ENCODE measurements around the gene GSTM3.
"Not testable (repeated sequence)": the region's sequence is repeated elsewhere in the genome, so short reads cannot be mapped to it uniquely, and the experiment has no call there.

Gene GSTM3

GRCh38 chr1:109773900-109774485 is 33.2 kb upstream of the GSTM3 start:
- DNase-seq: no peak

- peak; percentile 33 for DNase-seq
Measured at GRCh38 chr1:109773203-109773899, 32.5 kb upstream of the GSTM3 start.

GRCh38 chr1:109772658-109773202 is 31.9 kb upstream of the GSTM3 start:
- no peak for DNase-seq

DNA sequence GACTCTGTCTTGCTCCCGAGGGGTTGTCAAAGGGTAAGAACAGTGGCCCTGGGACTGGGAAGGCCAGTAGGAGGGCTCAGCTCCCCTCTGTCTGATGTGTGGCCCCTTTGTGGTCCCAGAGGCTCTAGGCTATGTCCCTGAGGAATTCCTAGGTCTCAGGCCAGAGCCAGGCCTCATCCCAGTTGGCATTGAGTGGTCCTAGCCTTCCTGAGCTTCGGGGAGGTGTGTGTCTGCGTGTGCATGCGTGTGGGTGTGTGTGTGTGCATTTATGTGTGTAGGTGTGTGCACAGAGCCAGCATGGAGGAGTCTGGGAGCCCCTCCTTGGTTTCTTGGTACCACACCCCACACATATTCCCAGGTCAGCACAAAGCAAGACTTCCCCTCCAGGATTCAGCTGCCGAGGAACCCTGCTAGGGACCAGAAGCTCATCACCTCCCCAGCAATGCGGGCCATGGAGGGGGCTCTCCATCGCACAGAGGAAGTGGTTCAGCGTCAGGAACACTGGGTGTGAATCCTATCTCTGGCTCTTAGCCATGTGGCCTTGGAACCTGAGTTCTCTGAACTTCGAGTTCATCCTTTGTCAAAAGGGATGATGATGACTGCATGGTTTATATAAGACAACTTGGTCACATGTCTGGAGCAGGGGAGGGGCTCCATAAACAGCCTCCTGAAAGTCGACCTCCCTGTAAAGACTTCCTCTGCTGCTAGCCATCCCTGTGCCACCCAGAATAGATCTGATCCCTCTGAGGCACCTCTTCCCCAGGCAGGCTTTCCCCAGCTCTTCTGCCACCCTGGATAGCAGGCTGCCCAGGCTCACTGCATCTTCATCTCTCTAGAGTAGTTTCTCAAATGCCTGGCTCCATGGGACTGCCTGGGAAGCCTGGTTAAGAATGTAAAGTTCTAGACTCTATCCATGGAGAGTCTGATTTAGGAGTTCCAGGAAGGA is 31.1 kb upstream of the GSTM3 start:
- DNase-seq: no peak

GRCh38 chr1:109770331-109771095 is 29.7 kb upstream of the GSTM3 start:
- DNase-seq: no peak

DNA sequence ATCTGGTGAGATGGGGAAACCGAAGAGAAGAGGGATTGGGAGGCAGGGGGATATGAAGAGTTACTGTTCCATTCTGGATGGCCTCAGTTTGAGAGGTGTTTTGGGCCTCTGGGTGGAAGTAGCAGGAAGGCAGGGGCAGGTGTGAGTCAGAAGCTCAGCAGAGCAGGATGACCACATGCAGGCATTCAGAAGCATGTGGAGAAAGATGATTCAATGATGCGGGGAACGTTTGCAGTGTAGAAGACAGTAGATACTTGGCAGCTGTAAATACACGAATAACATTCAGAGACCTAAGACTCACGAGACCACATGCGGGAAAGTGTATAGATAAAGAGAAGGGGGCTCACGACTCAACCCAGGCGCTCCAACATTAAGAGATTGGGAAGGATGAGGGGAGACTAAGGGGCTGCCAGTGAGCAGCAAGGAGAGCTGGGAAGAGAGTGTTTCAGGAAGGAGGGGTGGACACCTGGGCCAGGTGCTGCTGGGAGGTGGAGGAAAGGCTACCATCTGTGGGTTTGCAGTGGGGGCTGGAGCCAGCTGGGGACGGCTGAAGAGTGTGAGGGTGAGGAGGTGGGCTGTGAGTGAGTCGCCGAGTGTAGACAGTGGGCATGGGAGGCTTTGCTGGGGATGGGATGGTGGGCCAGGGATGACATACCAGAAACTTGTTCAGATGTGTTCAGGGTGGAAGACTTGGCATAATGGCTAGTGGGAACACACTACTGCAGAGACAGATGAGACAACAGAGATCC is 28.7 kb upstream of the GSTM3 start:
- DNase-seq: no peak

- no peak for DNase-seq
Measured at GRCh38 chr1:109768820-109769219, 28.0 kb upstream of the GSTM3 start.

DNA sequence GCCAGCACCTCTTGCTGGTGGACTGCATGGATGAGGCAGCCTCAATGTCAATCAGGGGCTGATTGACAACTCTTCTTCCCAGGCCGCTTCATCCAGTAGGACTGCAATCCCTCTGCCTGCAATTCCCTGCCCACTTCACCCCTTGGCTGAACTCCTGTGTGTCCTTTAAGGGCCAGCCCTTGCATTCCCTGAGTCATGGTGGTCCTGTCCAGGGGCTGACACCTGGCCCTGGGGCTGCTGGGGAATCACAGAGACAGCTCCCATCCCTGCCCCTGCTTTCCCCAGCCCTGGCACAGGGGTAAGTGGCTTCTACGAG is 27.5 kb upstream of the GSTM3 start:
- no peak for DNase-seq

DNA sequence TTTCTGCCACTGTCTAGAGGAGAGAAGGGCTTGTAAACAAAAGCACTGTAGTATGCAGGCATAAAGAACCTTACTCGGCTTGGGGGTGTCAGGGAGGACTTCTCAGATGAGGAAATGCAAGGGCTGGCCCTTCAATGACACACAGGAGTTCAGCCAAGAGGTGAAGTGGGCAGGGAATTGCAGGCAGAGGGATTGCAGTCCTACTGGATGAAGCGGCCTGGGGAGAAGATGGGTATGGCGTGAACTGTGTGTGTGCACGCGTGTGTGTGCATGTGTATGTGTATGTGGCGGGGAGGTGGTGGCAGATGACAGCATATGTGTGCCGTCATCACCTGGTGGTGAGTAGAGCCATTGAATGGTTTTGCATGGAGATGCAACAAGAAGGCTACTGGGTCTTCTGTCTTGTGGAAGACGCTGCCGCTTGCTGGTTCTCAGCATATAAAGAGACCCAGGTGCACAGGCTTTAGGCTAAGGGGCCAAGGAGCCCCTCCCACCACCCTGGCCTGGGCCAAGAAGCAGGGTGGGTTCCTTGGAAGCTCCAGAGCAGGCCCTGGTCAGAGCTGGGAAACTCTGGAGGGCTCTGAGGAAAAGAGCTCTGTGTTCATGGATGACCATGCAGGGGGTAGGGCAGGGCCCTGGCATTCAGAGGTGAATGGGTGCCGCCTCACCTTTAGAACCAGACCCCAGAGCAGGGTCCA is 26.9 kb upstream of the GSTM3 start:
- no peak for DNase-seq

- DNase-seq: not testable (repeated sequence)
Measured at GRCh38 chr1:109766991-109767636, 26.3 kb upstream of the GSTM3 start.

DNA sequence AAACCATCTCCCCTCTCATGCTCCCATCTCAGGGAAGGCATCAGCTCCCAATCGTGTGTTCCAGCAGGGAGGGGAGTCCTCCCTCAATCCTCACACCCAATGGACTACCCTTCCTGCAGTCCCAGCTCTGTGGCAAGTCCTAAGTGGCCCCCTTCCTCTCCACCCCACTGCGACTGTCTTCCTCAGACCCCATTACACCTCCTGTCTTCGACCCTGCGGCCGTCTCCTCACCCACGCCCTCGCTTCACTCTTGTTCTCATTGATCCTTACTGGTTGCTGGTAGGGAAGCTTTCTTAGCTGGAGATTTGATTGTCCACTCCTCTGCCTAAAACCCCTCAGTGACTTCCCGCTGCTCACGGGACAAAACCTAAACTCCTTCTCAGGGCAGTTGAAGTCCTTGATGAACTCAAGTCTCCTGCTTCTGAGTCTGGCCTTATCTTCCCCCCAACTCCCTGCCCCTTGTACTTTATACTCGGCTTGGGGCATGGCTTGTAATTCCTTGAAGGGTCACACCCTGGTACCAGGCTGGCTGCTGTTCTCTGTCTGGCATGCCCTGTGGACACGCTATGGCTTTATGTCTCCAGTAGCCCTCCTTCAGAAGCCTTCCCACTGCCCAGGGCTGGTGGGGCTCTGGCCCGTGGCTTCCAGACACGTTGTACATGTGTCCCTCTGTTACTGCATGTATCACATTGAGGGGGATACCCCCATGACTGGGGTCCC is 25.2 kb upstream of the GSTM3 start:
- no peak for DNase-seq

- DNase-seq: no peak
Measured at GRCh38 chr1:109765483-109765815, 24.6 kb upstream of the GSTM3 start.

- DNase-seq: no peak
Measured at GRCh38 chr1:109764561-109765482, 24.0 kb upstream of the GSTM3 start.

DNA sequence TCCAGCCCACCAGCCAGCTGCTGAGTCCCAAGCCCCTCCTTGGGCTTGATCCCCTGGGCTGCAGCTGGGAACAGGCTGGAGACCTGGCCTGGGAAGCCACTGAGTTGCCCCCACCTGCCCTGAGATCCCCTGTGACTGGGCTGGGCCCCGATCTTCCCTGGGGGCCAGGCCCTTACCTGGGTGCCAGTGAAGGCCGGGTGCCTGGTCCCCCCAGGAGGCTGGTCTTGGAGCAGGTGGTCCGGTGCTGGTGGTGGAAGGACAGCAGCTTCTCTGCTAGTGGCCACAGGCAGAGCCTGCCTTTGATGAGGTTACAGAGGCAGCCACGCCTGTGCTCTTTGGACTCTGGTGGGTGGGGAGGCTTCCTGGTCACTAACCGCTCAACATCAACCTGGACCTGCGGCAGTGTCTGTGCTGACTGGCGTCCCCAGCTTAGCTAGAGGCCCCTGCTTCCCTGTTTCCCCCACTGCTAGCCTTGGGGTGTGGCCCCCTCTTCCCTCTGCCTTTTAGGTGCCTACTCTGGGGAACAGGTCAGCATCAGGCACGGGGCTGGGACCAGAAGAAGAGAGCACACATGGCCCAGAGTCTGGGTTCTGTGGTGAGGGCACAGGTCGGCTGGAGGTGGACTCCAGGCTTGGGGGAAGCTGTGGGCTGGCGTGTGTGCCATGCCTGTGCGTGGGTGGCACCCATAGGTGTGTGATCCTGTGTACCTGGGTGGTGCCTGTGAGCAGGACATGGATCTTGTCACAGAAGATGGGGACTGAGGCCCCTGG is 23.0 kb upstream of the GSTM3 start, which contains the start of gene EPS8L3:
Gene EPS8L3, minus strand, starts transcription at position 278 of the 770 bp plus-strand sequence. CDS start 2,174 bp downstream, outside the sequence.
- DNase-seq: no peak

DNA sequence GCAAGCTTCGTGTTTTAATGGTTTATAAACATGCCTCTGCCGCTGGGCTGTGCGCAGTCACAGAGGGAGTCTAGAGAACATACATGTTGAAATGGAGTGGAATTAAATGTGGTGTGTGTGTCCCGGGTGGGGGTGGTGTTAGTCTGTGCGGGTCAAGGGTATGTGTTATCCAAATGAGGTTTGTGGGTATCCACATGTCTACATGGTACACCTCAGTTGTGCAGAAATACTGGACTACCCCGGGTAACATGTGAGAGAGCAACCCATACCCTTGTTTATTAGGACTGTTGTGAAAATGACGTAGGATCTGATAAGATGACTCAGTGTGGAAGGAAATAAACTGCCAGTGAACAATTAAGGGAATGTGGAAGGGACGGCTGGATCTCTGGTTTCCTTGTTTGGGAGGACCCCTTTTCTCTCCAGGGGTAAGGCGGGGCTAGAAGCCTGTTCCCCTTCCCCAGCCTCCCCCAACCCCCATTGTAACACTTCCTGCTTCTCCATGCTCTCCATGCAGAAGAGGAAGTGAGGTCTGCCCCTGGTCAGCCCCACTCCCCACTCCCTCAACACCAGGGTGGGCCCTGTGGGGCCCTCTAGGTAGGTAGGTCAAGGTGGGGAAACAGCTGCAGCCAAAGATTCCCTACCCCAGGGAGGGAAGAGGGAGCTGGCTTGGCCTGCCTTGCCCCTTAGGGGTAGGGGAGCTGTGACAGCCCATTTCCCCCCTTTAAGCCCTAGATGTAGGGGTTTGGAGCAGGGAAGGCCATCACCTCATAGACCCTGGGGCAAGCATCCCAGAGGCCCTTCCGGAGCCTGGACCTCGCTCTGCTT is 22.2 kb upstream of the GSTM3 start:
- DNase-seq: no peak

DNA sequence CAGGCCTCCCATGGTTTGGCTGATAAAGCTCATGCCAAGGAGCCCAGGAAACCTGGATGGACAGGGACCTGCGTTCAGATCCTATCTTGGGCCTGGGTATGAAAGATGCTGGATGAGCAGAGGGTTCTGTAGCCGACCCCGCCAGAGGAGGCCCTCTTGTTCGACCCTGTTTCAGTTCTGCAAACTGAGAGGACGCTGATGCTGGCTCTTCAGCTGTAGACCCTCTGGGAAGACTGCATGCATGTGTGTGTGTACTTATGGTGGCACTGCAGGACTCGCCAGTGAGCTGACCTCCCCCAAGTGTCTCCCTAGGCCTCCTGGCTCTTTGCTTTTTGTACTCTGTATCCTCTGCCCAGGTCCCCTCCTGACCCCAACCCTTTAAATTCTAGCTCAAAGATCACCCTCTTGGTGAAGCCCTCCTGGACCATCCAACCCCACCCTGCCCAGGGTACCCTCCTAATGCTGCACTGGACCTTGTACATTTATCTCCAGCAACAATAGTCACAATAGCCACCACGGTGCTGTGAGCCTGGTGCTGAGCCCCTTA is 21.3 kb upstream of the GSTM3 start:
- DNase-seq: no peak

All from NCI-H187 treated with DMSO at 0.1 percent for 48 hours (cell line).